Measurements from ENCODE around the gene GGT5.
"Not testable (repeated sequence)": the region's sequence is repeated elsewhere in the genome, so short reads cannot be mapped to it uniquely, and the experiment has no call there.

Gene GGT5

DNA sequence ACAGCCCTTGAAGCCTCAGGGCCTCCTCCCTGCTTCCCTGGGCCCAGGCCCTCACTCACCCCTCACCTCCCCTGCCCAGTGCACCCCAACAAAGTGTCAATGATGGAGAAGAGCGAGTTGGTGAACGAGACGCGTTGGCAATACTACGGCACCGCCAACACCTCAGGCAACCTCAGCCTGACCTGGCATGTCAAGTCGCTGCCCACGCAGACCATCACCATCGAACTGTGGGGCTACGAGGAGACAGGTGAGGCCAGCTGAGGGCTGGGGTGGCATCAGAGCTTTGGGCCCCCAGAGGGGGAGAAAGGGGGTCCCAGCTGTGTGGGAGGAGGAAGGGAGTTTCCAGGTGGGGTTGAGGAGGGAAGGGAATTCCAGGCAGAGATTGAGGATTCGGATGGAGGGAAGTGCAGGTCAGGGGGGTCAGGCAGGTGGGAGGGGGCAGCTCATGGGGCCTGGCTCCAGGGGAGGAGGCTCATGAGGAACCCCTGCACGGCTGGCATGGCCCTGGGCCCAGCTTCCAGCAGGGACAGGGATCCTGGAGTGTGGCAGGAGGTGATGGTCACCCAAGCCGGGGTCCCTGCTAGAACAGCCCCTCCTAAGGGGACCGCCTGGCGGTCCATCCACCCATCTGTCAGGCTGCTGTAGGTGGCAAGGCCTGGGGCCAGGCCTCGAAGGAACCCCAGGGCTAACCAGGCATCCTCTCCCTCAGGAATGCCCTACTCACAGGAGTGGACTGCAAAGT is 60.7 kb downstream of the GGT5 start:
- H3K27ac ChIP-seq: no peak overlapping the region
- TF ChIP-seq, protein P1, sequence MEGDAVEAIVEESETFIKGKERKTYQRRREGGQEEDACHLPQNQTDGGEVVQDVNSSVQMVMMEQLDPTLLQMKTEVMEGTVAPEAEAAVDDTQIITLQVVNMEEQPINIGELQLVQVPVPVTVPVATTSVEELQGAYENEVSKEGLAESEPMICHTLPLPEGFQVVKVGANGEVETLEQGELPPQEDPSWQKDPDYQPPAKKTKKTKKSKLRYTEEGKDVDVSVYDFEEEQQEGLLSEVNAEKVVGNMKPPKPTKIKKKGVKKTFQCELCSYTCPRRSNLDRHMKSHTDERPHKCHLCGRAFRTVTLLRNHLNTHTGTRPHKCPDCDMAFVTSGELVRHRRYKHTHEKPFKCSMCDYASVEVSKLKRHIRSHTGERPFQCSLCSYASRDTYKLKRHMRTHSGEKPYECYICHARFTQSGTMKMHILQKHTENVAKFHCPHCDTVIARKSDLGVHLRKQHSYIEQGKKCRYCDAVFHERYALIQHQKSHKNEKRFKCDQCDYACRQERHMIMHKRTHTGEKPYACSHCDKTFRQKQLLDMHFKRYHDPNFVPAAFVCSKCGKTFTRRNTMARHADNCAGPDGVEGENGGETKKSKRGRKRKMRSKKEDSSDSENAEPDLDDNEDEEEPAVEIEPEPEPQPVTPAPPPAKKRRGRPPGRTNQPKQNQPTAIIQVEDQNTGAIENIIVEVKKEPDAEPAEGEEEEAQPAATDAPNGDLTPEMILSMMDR (IDR thresholded peaks at IDR 0.05): no peak
- no peak for TF ChIP-seq ZFX (IDR thresholded peaks at IDR 0.05; ENCODE audit: borderline replicate concordance)

DNA sequence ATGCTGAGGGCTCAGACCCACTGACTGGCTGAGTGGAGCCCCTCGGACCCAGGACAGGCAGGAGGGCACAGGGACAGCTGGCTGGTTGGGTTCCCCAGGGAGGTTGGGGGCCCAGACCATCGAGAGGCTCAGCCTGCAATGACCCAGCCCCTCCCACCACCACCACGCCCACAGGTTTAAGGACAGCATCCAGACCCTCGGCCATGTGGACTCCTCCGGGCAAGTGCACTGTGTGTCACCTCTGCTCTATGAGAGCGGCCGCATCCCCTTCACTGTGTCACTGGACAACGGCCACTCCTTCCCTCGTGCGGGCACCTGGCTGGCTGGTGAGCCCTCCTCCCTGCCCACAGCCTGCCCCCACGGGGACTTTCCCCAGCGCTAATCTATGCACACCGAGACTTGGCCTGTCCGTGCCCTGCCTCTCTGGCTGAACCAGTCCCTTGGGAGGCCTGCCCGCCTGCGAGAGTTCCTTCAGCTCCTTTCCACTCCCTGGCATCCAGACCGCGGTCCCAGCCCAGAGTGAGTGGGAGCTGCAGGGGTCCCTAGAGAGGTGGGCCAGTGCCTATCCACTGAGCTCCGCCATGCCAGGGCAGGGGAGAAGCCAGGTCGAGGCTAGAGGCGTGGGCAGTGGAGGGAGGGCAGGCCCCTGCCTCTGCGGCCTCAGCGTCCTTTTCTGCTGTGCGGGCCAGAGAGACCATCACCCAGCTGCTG is 61.4 kb downstream of the GGT5 start:
- no peak overlapping the region for H3K27ac ChIP-seq

DNA sequence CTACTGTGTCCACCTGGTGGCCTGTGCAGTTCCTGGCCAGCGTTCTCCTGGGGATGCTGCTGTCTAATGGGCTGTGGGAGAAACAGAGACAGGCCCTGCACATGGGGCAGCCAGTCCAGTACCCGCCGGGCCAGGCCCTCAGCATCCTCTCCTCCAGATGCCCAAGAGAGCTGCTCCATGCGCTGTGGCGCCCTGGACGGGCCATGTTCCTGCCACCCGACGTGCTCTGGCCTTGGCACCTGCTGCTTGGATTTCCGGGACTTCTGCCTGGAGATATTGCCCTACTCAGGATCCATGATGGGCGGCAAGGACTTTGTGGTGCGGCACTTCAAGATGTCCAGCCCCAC is 62.0 kb downstream of the GGT5 start:
- H3K27ac ChIP-seq: not testable (repeated sequence)

More for the DNA sequence above, 61.4 kb downstream of the GGT5 start:
- no peak for TF ChIP-seq ZFX (IDR thresholded peaks at IDR 0.05; ENCODE audit: borderline replicate concordance)
- TF ChIP-seq, protein P1 (IDR thresholded peaks at IDR 0.05): no peak

DNA sequence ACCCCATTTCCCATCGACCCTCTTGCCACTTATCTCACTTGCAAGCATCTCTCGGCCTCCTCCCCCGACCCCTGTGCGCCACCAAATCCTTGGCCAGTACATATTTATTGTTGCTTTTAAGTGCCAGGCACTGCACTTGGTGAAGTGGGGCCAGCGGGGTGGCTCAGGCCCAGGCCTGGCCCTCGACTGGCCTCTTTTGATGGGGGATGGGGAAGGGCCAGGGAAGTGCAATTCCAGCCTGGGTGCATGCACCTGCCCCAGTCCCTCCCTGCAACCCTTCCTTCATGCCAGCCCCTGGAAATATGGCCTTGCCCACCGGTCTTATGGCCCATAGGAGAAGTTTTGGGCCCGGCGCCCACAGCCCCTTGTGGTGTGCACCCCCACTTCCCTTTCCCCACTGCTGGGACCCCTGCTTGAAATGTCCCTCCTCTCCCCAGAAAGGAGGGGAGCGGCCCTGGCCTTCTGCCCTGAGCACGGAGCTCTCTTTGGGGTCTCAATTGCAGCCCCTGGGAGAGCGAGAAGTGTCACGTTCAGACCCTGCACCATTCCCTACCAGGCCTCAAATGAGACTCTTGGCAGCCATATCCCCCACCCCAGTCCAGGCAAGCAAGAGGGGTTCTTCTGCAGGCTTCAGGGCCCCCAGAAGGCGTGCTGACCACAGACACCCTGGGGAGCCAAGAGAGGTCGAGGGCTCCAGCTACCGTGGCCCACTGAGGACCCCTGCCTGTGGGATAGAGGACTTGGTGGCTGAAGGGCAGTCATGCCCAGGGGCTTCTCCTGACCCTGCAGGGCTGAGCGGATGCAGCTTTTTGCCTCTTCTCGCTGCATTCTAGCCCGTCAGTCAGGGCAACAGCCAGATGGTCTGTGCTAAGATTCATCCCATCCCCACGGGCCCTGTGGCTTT is 62.6 kb downstream of the GGT5 start:
- TF ChIP-seq, protein P1 (IDR thresholded peaks at IDR 0.05): no peak
- no peak for TF ChIP-seq ZFX (IDR thresholded peaks at IDR 0.05; ENCODE audit: borderline replicate concordance)
- no peak overlapping the region for H3K27ac ChIP-seq

DNA sequence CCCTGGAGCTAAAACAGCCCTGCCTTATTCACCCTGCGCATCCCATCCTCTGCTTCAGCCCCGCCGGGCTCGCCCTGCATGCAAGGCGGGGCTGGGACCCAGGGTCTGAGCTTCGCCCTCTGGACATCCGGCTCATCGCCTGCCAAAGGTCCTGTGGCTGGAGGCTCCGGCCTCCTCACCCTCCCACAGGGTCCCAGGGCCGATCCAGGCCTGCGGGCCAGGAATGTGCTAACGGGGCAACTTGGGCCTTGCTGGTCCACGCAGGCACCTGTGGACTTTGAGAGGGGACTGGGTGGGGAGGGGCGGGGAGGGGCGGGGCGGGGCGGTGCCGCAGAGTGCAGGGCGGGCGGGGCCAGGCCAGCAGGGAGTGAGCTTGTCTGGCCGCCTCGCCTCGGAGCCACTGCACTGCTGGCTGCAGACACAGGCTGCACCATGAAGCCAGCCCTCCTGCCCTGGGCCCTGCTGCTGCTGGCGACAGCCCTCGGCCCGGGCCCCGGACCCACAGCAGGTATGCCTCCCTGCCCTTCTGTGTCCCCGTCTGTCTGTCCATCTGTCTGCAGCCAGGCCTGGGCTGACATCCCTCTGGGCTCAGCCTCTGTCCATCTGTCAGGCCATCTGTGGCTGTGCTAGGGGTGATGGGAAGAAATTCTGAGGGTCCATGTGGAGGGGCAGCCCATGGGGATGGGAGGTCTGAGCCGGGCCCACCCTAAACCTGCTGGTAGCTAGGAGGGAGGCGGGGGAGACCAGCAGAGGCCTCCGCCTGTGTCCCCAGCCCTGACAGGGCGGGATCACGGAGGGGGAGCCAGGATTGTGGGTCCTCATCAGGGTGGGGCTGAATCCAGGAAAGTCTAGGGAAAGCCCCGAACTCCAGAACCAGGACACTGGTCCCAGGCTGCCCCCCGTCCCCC is 63.5 kb downstream of the GGT5 start, which contains the start of gene SUSD2:
Gene SUSD2 (plus strand): TSS at position 400 of the 908 bp plus-strand sequence. CDS start 33 bp downstream, at position 433.
- TF ChIP-seq, protein P1 (IDR thresholded peaks at IDR 0.05): no peak
- no peak for TF ChIP-seq ZFX (IDR thresholded peaks at IDR 0.05; ENCODE audit: borderline replicate concordance)
- no peak within 1 kb of the TSS for H3K27ac ChIP-seq

DNA sequence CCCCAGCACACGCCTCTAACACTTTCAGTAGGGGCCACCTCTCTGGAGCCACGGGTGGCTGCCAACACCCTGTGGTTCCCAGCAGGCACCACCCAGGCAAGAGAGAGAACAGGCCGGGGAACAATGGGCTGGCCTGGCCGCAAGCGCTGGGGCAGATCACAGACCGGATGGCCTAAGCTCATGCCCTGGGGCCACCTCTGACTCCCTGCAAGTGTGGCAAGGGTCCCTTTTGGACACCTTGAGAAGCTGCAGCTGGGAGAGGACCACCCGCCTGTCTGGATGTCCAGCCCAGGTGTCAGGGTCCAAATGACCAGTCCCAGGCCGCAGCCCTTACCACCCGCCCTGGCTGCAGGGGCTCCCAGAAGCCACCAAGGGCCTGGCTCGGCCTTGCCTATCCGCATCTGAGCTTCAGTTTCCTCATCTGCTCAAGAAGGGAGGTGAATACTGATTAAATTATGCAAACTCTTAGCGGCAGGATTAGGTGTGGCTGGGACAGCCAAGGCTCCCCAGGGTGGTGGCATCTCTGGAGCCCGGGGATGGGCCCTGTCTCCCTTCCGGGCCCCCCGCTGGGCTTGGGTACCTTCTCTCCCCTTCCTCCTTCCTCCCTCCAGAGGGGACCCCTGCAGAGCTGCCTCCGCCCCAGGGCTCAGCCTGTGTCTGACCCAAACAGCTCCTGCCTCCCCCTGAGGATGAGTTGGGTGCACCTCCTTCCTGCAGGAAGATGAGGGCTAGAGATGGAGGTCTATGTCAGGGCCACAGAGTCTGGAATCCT is 64.4 kb downstream of the GGT5 start:
- TF ChIP-seq ZFX (IDR thresholded peaks at IDR 0.05; ENCODE audit: borderline replicate concordance): no peak
- TF ChIP-seq, protein P1 (IDR thresholded peaks at IDR 0.05): no peak
- H3K27ac ChIP-seq: no peak overlapping the region

Measured in 22Rv1 (cell line).